Adrenal gland (tissue), 12 donors: Measurements from ENCODE around the gene TIMM44. TPM values are rescaled to one million over a fixed set of nuclear protein-coding genes. Genes with fewer than 3 reads are reported as not detected.

Experiments used
- DNase-seq, 7 donors: peaks; one replicate each; pipeline ENCODE4 v3.0.0-alpha.2; 2019 to 2020
- H3K27ac ChIP-seq, 5 donors: fragments of 200-600 bp; sonication (generic) in 4 of 5; 1 replicate in 3 of 5; 2 replicates in 2 of 5; pipeline versions ENCODE4 v1.5.1 to v1.8.0; 2016 to 2020; ENCODE audit warnings: mild to moderate bottlenecking in 1 of 5
- H3K27me3 ChIP-seq: fragments of 200-600 bp; 2 replicates; pipeline ENCODE4 v1.8.0; 2021
- H3K36me3 ChIP-seq, 2 donors: fragments of 200-600 bp; replicated peaks in 1 of 2; 1 replicate in 1 of 2; 2 replicates in 1 of 2; pipeline versions ENCODE4 v1.5.1 to v1.8.0; 2018 to 2022
- H3K4me1 ChIP-seq, 2 donors: fragments of 200-600 bp; replicated peaks in 1 of 2; 1 replicate in 1 of 2; 2 replicates in 1 of 2; pipeline versions ENCODE4 v1.5.1 to v1.8.0; 2018 to 2021
- H3K4me3 ChIP-seq, 4 donors: fragments of 200-600 bp; sonication (generic) in 3 of 4; one replicate each; pipeline ENCODE4 v1.5.1; 2016 to 2018
- H3K9me3 ChIP-seq, 3 donors: fragments of 200-600 bp; sonication (generic) in 1 of 3; replicated peaks in 1 of 3; 1 replicate in 2 of 3; 2 replicates in 1 of 3; pipeline versions ENCODE4 v1.5.1 to v1.8.0; 2016 to 2021
- CTCF ChIP-seq, 6 experiments: fragments of 450-650 bp in 4 of 6; fragments of 200-600 bp in 2 of 6; sonication (generic) in 1 of 6; IDR thresholded peaks; 1 replicate in 5 of 6; 2 replicates in 1 of 6; pipeline versions ENCODE4 v1.5.1 to v1.8.0; 2016 to 2021; ENCODE audit warnings: antibody characterized with exemption in 6 of 6, mild to moderate bottlenecking in 2 of 6, moderate library complexity in 1 of 6
- POLR2A ChIP-seq, 2 donors: fragments of 450-650 bp; IDR thresholded peaks; one replicate each; pipeline ENCODE4 v1.6.1; 2017; ENCODE audit warnings: antibody characterized with exemption in 2 of 2, mild to moderate bottlenecking in 2 of 2, moderate library complexity in 1 of 2
- WGBS, 4 donors: extraction: QIAGEN DNeasy Blood & Tissue Kit in 2 of 4; methylation state at CpG; one replicate each; pipeline versions ENCODE4 v1.1.5 to v1.1.7; 2013 to 2017; 5-methylcytosine and 5-hydroxymethylcytosine counted together
- intact Hi-C, 2 donors: fragments of 100-400 bp; cut with DNase I; formaldehyde crosslinking; loops; one replicate each; pipeline versions ENCODE4 v1.14.1 to v1.15.0; 2022 to 2023
- polyA plus RNA-seq, 3 donors: library from polyadenylated mRNA; stranded (reverse); fragments of 200-250 nt in 2 of 3; fragments of 350-450 nt in 1 of 3; fragmentation: Illumina TruSeq in 1 of 3; extraction: RNeasy Lipid Tissue Mini Kit (QIAGEN cat#74804) in 1 of 3; gene quantifications; one replicate each; pipeline ENCODE4 v1.2.3, GENCODE V29; 2013 to 2014
- total RNA-seq, 9 donors: library from RNA; depleted of rRNA in 4 of 9; stranded (reverse); fragments of >200 nt in 4 of 9; fragments of 120-200 nt in 1 of 9; fragmentation: NEBNext Ultra II Directional in 1 of 9; extraction: Animal tissue kit (Norgen Biotek cat#: 25700) in 1 of 9; gene quantifications; one replicate each; pipeline versions ENCODE4 v1.1.0 to v1.2.4, GENCODE V29; 2013 to 2023
- donor health status: healthy with polysubstance abuse.
- donor health status: Bipolar disorder and iron deficiency.
- donor health status: DM: yes; HTN: yes; CAD: no.
- donor health status: DM: no; HTN: no; CAD: no.
- donor health status: DM: no; HTN: no; CAD: no.
- donor health status: DM: yes; HTN: yes; CAD: no.

TIMM44 gene
- total and polyA plus RNA-seq, 12 donors = 48.1 to 218 (median 60.8) TPM

GRCh38 chr19:7970716-7971448 is 27.4 kb upstream of the TIMM44 start:
- H3K9me3 ChIP-seq = no peaks in the 10 kb centered on the region
- TF ChIP-seq CTCF (IDR thresholded peaks at IDR 0.05) (peak; percentile 57 to 74 (median 70)), POLR2A (IDR thresholded peaks at IDR 0.05) (no peak)
- no peaks in the 10 kb centered on the region for H3K27me3 ChIP-seq
- intact Hi-C loops = no loop called here
- H3K27ac ChIP-seq = no peak overlapping the region
- DNase-seq = peak in 5 of 7 donors; percentile 39 to 64 (median 48)
- no peak overlapping the region for H3K4me3 ChIP-seq
- peaks cover 0 to 63% of the 10 kb centered on the region in 2 donors for H3K36me3 ChIP-seq
- H3K4me1 ChIP-seq = peaks cover 0 to 8% of the 10 kb centered on the region in 2 donors
- WGBS, 4 donors = 61 to 71% (median 67%) methylated on average over 9 to 12 of the region's 12 CpGs

- H3K9me3 ChIP-seq = no peaks in the 10 kb centered on the region
- H3K4me3 ChIP-seq = no peak overlapping the region
- H3K4me1 ChIP-seq = no peaks in the 10 kb centered on the region
- intact Hi-C loops = no loop called here
- no peak for TF ChIP-seq POLR2A (IDR thresholded peaks at IDR 0.05)
- TF ChIP-seq CTCF (IDR thresholded peaks at IDR 0.05) = no peak
- H3K27ac ChIP-seq = no peak overlapping the region
- no peak for DNase-seq
- 90 to 94% (median 93%) methylated on average over 11 of the region's 11 CpGs for WGBS, 4 donors
- H3K36me3 ChIP-seq = peaks cover 0 to 76% of the 10 kb centered on the region in 2 donors
- H3K27me3 ChIP-seq = no peaks in the 10 kb centered on the region
These were observed 26.1 kb upstream of the TIMM44 start for GRCh38 chr19:7969555-7969939.

DNA sequence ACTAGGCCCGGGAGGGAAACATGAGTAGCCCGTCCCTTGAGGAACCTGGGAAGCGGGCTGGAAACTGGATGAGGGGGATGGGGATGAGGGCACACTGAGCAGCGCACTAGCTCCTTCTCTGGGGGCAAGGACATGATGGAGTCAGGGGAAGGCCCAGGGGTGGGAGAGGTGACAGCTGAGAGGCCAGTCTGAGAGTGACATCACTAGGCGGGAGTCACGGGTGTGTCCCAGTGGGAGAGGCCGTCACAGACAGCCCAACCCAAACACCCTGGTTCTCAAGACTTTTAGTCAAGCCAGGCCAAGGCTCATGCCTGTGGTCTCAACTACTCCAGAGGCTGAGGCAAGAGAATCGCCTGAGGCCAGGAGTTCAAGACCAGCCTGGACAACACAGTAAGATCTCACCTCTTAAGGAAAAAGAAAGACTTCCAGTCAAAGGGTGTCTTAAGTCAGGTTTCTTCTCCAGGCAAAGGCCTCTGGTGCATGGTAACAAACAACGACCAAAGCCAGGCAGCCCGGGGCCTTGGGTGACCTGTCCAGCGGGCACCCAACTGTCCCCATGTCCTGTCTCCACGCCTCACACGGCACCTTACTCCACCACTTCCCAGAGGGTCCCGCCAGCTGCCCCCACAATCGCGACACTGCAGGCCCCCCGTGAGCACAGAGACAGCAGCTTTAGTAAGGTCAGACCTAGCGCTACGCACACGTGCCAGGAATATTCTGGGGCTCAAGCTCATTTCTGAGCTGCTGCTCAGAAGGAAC is 25.5 kb upstream of the TIMM44 start:
- Histone ChIP-seq H3K27me3 (no peaks in the 10 kb centered on the region), H3K4me3 (no peak overlapping the region), H3K9me3 (no peaks in the 10 kb centered on the region), H3K4me1 (no peaks in the 10 kb centered on the region), H3K36me3 (peaks cover 0 to 73% of the 10 kb centered on the region in 2 donors), H3K27ac (no peak overlapping the region)
- no peak for DNase-seq
- TF ChIP-seq CTCF (IDR thresholded peaks at IDR 0.05) (no peak), POLR2A (IDR thresholded peaks at IDR 0.05) (no peak)
- intact Hi-C loops = no loop called here
- 88 to 94% (median 91%) methylated on average over 18 to 20 of the region's 20 CpGs for WGBS, 4 donors

DNA sequence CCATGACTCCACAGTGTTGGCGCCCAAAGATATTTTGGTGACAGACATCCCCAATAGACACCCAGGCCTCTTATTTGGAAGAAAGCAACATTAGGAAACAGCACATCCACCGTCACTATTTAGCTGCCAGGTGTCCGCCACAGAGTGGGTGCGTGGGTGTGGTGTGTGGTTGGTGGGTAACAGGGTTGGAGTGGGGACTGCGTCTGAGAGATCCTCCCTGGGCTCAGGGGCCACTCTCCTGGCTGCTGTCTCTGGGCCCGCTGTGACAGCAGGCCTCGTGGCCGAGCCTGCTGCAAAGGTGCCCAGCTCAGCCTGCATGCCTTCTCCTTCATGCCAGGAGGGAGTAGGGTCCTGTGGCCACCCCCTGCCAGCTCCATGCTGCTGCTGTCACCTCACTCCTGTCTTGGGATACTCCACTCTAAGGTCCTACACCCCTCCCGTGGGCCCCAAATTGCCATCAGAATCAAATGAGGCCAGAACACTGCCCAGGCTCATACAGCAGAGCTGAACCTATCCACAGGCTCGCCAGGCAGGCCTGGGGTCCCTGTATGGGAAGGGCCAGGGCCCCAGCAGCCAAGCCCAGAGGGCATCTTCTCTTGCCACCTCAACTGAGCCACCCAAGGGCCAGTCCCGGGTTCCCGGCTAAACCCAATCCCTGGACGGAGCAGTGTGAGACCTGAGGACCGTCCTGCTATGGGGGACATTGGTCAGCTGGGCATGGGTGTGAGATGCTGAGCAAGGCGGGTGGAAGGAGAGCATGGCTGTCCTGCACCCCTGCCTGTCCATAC is 24.7 kb upstream of the TIMM44 start:
- 89 to 98% (median 92%) methylated on average over 8 to 15 of the region's 15 CpGs for WGBS, 4 donors
- H3K4me3 ChIP-seq = no peak overlapping the region
- intact Hi-C loops = no loop called here

More for the DNA sequence above, 24.7 kb upstream of the TIMM44 start:
- DNase-seq = no peak
- Histone ChIP-seq H3K27me3 (no peaks in the 10 kb centered on the region), H3K27ac (no peak overlapping the region), H3K36me3 (peaks cover 0 to 73% of the 10 kb centered on the region in 2 donors), H3K9me3 (no peaks in the 10 kb centered on the region), H3K4me1 (no peaks in the 10 kb centered on the region)
- TF ChIP-seq POLR2A (IDR thresholded peaks at IDR 0.05) (no peak), CTCF (IDR thresholded peaks at IDR 0.05) (no peak)
